ENCODE data around the gene ANKRD52.
"Not testable (repeated sequence)": the region's sequence is repeated elsewhere in the genome, so short reads cannot be mapped to it uniquely, and the experiment has no call there.

Gene ANKRD52

DNA sequence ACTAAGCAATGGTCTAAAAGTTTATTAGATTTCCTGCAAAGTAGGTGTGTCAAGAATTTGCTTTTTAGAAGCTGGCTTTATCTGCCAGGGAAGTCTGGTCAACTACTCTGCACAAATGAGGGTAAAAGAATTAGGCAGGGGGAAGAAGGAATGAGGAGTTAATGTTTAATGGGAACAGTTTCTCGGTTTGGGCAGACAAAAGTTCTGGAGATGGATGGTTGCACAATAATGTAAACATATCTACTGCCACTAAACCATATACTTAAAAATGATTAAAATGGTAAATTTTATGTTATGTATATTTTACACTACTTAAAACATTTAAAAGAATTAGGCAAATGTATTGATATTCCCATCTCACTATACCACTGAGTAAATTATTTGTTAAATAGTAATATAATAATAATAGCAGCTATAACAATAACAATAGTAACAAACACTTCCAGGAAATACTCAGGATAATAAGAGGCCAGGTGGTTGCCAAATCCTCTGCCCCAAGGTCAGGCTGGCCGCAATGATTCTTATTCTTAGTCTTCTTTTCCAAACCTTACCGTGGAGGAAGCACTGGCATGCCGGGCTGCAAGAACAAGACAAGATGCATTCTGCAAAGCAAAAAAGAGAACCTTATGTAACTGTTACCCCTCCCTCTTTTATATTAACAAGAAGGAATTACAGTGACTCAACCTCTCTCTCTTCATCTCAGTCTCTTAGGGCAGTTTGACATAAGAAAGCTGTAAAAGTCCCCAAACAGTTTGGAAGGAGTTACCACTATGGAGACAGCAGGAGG, 28.1 kb upstream of the ANKRD52 start:
- Mint-ChIP-seq H3K9me3 (no peaks in the 10 kb centered on the region), H3K36me3 (ENCODE audit: low read depth) (peaks cover 35% of the 10 kb centered on the region), H3K4me1 (ENCODE audit: low read depth) (peaks cover 11% of the 10 kb centered on the region), H3K27me3 (ENCODE audit: low read depth) (no peaks in the 10 kb centered on the region), H3K27ac (no peak overlapping the region), H3K4me3 (no peak overlapping the region)

DNA sequence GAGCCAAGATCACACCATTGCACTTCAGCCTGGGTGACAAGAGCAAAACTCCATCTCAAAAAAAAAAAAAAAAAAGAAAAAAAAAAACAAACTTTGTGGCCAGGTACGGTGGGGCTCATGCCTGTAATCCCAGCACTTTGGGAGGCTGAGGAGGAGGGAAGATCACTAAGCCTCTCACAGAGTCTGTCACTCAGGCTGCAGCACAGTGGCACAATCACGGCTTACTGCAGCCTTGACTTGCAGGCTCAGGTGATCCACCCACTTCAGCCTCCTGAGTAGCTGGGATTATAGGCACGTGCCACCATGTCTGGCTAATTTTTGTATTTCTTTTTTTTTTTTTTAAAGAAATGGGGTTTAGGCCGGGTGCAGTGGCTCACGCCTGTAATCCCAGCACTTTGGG, 26.1 kb upstream of the ANKRD52 start:
- not testable (repeated sequence) for H3K27me3 Mint-ChIP-seq (ENCODE audit: low read depth); H3K4me3 Mint-ChIP-seq; H3K4me1 Mint-ChIP-seq (ENCODE audit: low read depth); H3K9me3 Mint-ChIP-seq; H3K27ac Mint-ChIP-seq
- H3K36me3 Mint-ChIP-seq (ENCODE audit: low read depth): peaks cover 35% of the 10 kb centered on the region

- H3K36me3 Mint-ChIP-seq (ENCODE audit: low read depth): peaks cover 40% of the 10 kb centered on the region
These were observed 24.4 kb upstream of the ANKRD52 start for GRCh38 chr12:56282579-56282978.

GRCh38 chr12:56282030-56282429, 23.8 kb upstream of the ANKRD52 start:
- H3K27me3 Mint-ChIP-seq (ENCODE audit: low read depth): no peaks in the 10 kb centered on the region
- H3K4me1 Mint-ChIP-seq (ENCODE audit: low read depth): peaks cover 5% of the 10 kb centered on the region
- no peaks in the 10 kb centered on the region for H3K9me3 Mint-ChIP-seq
- H3K4me3 Mint-ChIP-seq: no peak overlapping the region
- H3K36me3 Mint-ChIP-seq (ENCODE audit: low read depth): peaks cover 40% of the 10 kb centered on the region
- no peak overlapping the region for H3K27ac Mint-ChIP-seq

More at GRCh38 chr12:56282579-56282978, 24.4 kb upstream of the ANKRD52 start:
- H3K27ac Mint-ChIP-seq: no peak overlapping the region
- no peaks in the 10 kb centered on the region for H3K27me3 Mint-ChIP-seq (ENCODE audit: low read depth)
- no peaks in the 10 kb centered on the region for H3K9me3 Mint-ChIP-seq
- peaks cover 5% of the 10 kb centered on the region for H3K4me1 Mint-ChIP-seq (ENCODE audit: low read depth)
- no peak overlapping the region for H3K4me3 Mint-ChIP-seq

DNA sequence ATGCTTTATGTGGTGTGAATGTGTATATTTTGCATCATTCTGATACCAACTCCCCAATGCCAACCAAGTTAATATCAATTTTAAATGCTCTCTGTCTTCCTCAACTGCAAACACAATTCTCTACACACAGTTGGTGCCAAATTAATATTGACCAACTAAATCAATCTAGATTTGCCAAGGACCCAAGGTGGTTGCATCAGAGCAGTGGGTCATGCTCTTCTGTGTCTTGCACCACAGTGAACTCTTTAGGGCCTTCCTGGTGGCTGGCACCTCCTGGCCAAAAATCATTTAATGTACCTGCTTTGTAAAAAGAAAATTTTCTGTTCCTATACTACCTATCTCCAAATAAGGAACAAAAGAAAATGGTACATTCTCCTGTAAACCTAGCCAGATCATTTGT, 22.7 kb upstream of the ANKRD52 start:
- peaks cover 3% of the 10 kb centered on the region for H3K4me1 Mint-ChIP-seq (ENCODE audit: low read depth)
- H3K36me3 Mint-ChIP-seq (ENCODE audit: low read depth): peaks cover 39% of the 10 kb centered on the region
- H3K9me3 Mint-ChIP-seq: no peaks in the 10 kb centered on the region
- no peaks in the 10 kb centered on the region for H3K27me3 Mint-ChIP-seq (ENCODE audit: low read depth)
- H3K27ac Mint-ChIP-seq: no peak overlapping the region
- H3K4me3 Mint-ChIP-seq: no peak overlapping the region

- Mint-ChIP-seq H3K9me3 (no peaks in the 10 kb centered on the region), H3K4me3 (no peak overlapping the region), H3K27me3 (ENCODE audit: low read depth) (no peaks in the 10 kb centered on the region), H3K4me1 (ENCODE audit: low read depth) (no peaks in the 10 kb centered on the region), H3K27ac (no peak overlapping the region), H3K36me3 (ENCODE audit: low read depth) (peaks cover 40% of the 10 kb centered on the region)
These were observed 20.7 kb upstream of the ANKRD52 start for GRCh38 chr12:56278905-56279304.

DNA sequence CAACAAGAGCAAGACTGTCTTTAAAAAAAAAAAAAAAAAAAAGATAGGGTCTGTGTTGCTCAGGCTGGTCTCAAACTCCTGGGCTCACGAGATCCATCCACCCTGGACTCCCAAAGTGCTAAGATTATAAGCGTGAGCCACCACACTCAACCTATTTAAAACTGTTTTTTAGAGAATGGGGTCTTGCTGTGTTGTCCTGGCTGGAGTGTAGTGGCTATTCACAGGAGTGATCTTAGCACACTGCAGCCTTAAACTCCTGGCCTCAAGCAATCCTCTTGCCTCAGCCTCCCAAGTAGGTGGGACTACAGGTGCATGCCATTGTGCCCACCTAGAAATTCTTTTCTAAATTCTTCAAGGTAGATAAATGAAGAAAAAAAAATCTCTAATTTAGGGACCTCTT, 16.1 kb upstream of the ANKRD52 start:
- Mint-ChIP-seq H3K36me3 (ENCODE audit: low read depth) (peaks cover 46% of the 10 kb centered on the region), H3K27me3 (ENCODE audit: low read depth) (no peaks in the 10 kb centered on the region), H3K9me3 (no peaks in the 10 kb centered on the region), H3K4me1 (ENCODE audit: low read depth) (no peaks in the 10 kb centered on the region), H3K4me3 (no peak overlapping the region), H3K27ac (no peak overlapping the region)

GRCh38 chr12:56272468-56272867, 14.3 kb upstream of the ANKRD52 start:
- not testable (repeated sequence) for H3K4me1 Mint-ChIP-seq (ENCODE audit: low read depth); H3K27me3 Mint-ChIP-seq (ENCODE audit: low read depth); H3K4me3 Mint-ChIP-seq; H3K9me3 Mint-ChIP-seq
- Mint-ChIP-seq H3K27ac (peak overlapping the region; percentile 55), H3K36me3 (ENCODE audit: low read depth) (peaks cover 44% of the 10 kb centered on the region)

DNA sequence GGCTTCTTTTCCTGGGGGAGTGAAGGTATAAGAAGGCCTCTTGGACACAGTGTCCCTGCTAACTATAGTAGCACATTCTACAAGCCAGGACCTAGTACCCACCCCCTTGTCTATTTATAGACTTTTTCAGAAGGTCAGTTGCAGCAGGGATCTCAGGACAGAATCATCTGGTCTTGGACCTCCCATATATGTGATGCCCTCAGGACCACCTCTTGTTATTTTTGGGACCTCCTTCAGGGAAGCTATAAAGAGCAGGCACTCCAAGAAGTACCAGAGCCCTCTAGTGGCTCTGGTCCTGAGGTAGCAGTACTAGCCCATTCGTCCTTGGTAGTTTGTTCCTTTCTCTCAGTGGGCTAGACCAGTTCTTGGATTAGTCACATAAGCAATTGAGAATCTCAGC, 12.8 kb upstream of the ANKRD52 start:
- H3K4me1 Mint-ChIP-seq (ENCODE audit: low read depth): peaks cover 13% of the 10 kb centered on the region
- H3K27ac Mint-ChIP-seq: no peak overlapping the region
- no peak overlapping the region for H3K4me3 Mint-ChIP-seq
- peaks cover 42% of the 10 kb centered on the region for H3K36me3 Mint-ChIP-seq (ENCODE audit: low read depth)
- no peaks in the 10 kb centered on the region for H3K9me3 Mint-ChIP-seq
- no peaks in the 10 kb centered on the region for H3K27me3 Mint-ChIP-seq (ENCODE audit: low read depth)

DNA sequence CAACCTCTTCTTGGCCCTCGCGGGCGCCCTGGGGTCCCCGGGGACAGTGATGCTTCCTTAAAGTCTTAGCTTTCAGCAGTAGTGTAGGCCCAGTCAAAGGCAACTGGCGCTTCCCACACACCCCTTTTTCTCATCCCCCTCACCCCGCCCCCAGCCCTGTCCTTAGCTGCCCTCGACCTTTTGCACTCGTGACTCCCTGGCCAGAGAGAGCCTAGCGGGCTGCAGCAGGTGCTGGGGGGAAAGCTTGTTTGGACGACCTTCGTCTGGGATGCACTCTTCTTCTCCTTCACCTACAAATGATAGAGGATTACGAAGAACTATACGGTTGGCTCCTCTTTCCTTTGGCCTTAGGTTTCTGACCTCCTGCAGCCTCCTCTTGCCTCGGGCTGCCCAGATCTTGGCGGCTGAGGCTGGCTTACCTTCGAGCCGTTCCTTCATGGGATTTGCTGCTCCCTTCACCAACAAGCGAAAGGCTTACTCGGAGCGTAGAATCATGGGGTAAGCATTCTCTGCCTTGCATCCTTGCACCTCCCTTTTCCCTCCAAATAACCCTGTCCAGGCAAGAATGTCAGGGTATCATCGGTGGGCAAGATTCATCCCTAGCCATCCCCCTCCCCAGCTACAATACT, 9.4 kb upstream of the ANKRD52 start:
- Mint-ChIP-seq H3K27me3 (ENCODE audit: low read depth) (no peaks in the 10 kb centered on the region), H3K4me1 (ENCODE audit: low read depth) (peaks cover 17% of the 10 kb centered on the region), H3K4me3 (peak overlapping the region; percentile 70), H3K9me3 (no peaks in the 10 kb centered on the region), H3K36me3 (ENCODE audit: low read depth) (peaks cover 22% of the 10 kb centered on the region), H3K27ac (peak overlapping the region; percentile 57)

GRCh38 chr12:56266693-56267442, 8.7 kb upstream of the ANKRD52 start, which contains the start of gene COQ10A:
Gene COQ10A, plus strand, starts transcription at chr12:56266942. Its CDS starts 177 bp downstream, at chr12:56267119.
- no peaks in the 10 kb centered on the region for H3K27me3 Mint-ChIP-seq (ENCODE audit: low read depth)
- H3K4me3 Mint-ChIP-seq: peak within 1 kb of the TSS; percentile 95
- H3K4me1 Mint-ChIP-seq (ENCODE audit: low read depth): peaks cover 17% of the 10 kb centered on the region

GRCh38 chr12:56266068-56266692, 8.0 kb upstream of the ANKRD52 start:
- H3K4me3 Mint-ChIP-seq: peak overlapping the region; percentile 95
- peaks cover 17% of the 10 kb centered on the region for H3K36me3 Mint-ChIP-seq (ENCODE audit: low read depth)
- H3K27ac Mint-ChIP-seq: peak overlapping the region; percentile 88
- not testable (repeated sequence) for H3K27me3 Mint-ChIP-seq (ENCODE audit: low read depth); H3K9me3 Mint-ChIP-seq
- H3K4me1 Mint-ChIP-seq (ENCODE audit: low read depth): peaks cover 17% of the 10 kb centered on the region

More at GRCh38 chr12:56266693-56267442, 8.7 kb upstream of the ANKRD52 start, which contains the start of gene COQ10A:
- no peaks in the 10 kb centered on the region for H3K9me3 Mint-ChIP-seq
- peak within 1 kb of the TSS; percentile 88 for H3K27ac Mint-ChIP-seq
- H3K36me3 Mint-ChIP-seq (ENCODE audit: low read depth): peaks cover 21% of the 10 kb centered on the region

GRCh38 chr12:56262955-56263354, 4.8 kb upstream of the ANKRD52 start:
- H3K4me3 Mint-ChIP-seq; H3K27me3 Mint-ChIP-seq (ENCODE audit: low read depth); H3K27ac Mint-ChIP-seq; H3K36me3 Mint-ChIP-seq (ENCODE audit: low read depth); H3K9me3 Mint-ChIP-seq: not testable (repeated sequence)
- peaks cover 21% of the 10 kb centered on the region for H3K4me1 Mint-ChIP-seq (ENCODE audit: low read depth)

- Mint-ChIP-seq H3K4me1 (ENCODE audit: low read depth) (peaks cover 19% of the 10 kb centered on the region), H3K9me3 (no peaks in the 10 kb centered on the region), H3K4me3 (no peak overlapping the region), H3K36me3 (ENCODE audit: low read depth) (no peaks in the 10 kb centered on the region), H3K27ac (no peak overlapping the region), H3K27me3 (ENCODE audit: low read depth) (no peaks in the 10 kb centered on the region)
These were observed 3.5 kb upstream of the ANKRD52 start for GRCh38 chr12:56261503-56262232.

Data from T-helper 1 cell treated with Interleukin-12 subunit alpha and Interleukin-12 subunit beta and Interleukin-4 antibody, amounts not matched to agents 30 μg/mL and 1 μg/mL, for 36 hours (primary cell).